Testis (tissue), 3 donors: ENCODE results near the gene RUNX1. TPM values are rescaled to one million over a fixed set of nuclear protein-coding genes. Genes with fewer than 3 reads are reported as not detected.

Source experiments
- DNase-seq: peaks from one replicate; pipeline ENCODE4 v3.0.0-alpha.2; 2019
- H3K27ac ChIP-seq, 2 donors: fragments of 200-600 bp; sonication (generic); one replicate each; pipeline ENCODE4 v1.5.1; 2019
- H3K27me3 ChIP-seq: fragments of 200-600 bp; sonication (generic); one replicate; pipeline ENCODE4 v1.5.1; 2019
- H3K36me3 ChIP-seq: fragments of 200-600 bp; sonication (generic); one replicate; pipeline ENCODE4 v1.5.1; 2017; ENCODE audit warnings: low read depth; ENCODE audit errors: missing control alignments
- H3K4me1 ChIP-seq: fragments of 200-600 bp; sonication (generic); one replicate; pipeline ENCODE4 v1.5.1; 2019
- H3K4me3 ChIP-seq, 2 donors: fragments of 200-600 bp; sonication (generic); one replicate each; pipeline ENCODE4 v1.5.1; 2017 to 2019
- H3K9me3 ChIP-seq: fragments of 200-600 bp; sonication (generic); one replicate; pipeline ENCODE4 v1.5.1; 2017
- CTCF ChIP-seq, 3 experiments: fragments of 450-650 bp in 2 of 3; fragments of 200-600 bp in 1 of 3; sonication (generic) in 1 of 3; IDR thresholded peaks; one replicate each; pipeline ENCODE4 v1.5.1; 2016 to 2019; ENCODE audit warnings: antibody characterized with exemption in 3 of 3, mild to moderate bottlenecking in 2 of 3, moderate library complexity in 1 of 3
- POLR2A ChIP-seq: fragments of 450-650 bp; IDR thresholded peaks from one replicate; pipeline ENCODE4 v1.6.1; 2017; ENCODE audit warnings: antibody characterized with exemption, mild to moderate bottlenecking, moderate library complexity
- WGBS, 2 donors: methylation state at CpG; one replicate each; pipeline ENCODE4 v1.1.5; 2018; 5-methylcytosine and 5-hydroxymethylcytosine counted together
- intact Hi-C: fragments of 100-400 bp; cut with DNase I; formaldehyde crosslinking; loops from one replicate; pipeline ENCODE4 v1.15.1; 2023; ENCODE audit warnings: low total_unique reads
- polyA plus RNA-seq: library from polyadenylated mRNA; stranded (reverse); fragments of 350-450 nt; fragmentation: Illumina TruSeq; extraction: RNeasy Lipid Tissue Mini Kit (QIAGEN cat#74804); gene quantifications from one replicate; pipeline ENCODE4 v1.2.3, GENCODE V29; 2014; ENCODE audit warnings: low read depth, low replicate concordance; ENCODE audit not compliant: insufficient read depth
- total RNA-seq, 2 donors: library from RNA; depleted of rRNA; stranded (reverse); fragments of >200 nt; gene quantifications; one replicate each; pipeline ENCODE4 v1.2.3, GENCODE V29; 2016

RUNX1 gene
- total and polyA plus RNA-seq, 3 donors from 2014 or later: 11.1 to 28.7 (median 24.3) TPM

GRCh38 chr21:34802180-34802899, 246.8 kb downstream of the RUNX1 start:
- 88 to 100% methylated on average over 1 of the region's 1 CpG for WGBS, 2 donors
- Histone ChIP-seq H3K27me3 (no peaks in the 10 kb centered on the region), H3K9me3 (no peaks in the 10 kb centered on the region), H3K4me3 (no peak overlapping the region), H3K36me3 (no peaks in the 10 kb centered on the region), H3K27ac (no peak overlapping the region), H3K4me1 (no peaks in the 10 kb centered on the region)
- TF ChIP-seq CTCF (IDR thresholded peaks at IDR 0.05) (no peak), POLR2A (no peak)
- no peak for DNase-seq
- intact Hi-C loops: no loop called here

GRCh38 chr21:34801519-34802132, 247.5 kb downstream of the RUNX1 start:
- H3K4me3 ChIP-seq: no peak overlapping the region
- no peaks in the 10 kb centered on the region for H3K4me1 ChIP-seq
- intact Hi-C loops: no loop called here
- TF ChIP-seq CTCF (IDR thresholded peaks at IDR 0.05): no peak
- TF ChIP-seq POLR2A: no peak
- H3K27me3 ChIP-seq: no peaks in the 10 kb centered on the region
- H3K9me3 ChIP-seq: no peaks in the 10 kb centered on the region
- WGBS, 2 donors: 60 to 72% methylated on average over 2 of the region's 2 CpGs
- no peak overlapping the region for H3K27ac ChIP-seq
- no peaks in the 10 kb centered on the region for H3K36me3 ChIP-seq
- DNase-seq: no peak

- no peaks in the 10 kb centered on the region for H3K36me3 ChIP-seq
- no peaks in the 10 kb centered on the region for H3K4me1 ChIP-seq
- H3K4me3 ChIP-seq: no peak overlapping the region
- H3K27ac ChIP-seq: no peak overlapping the region
- H3K27me3 ChIP-seq: no peaks in the 10 kb centered on the region
- no peak for DNase-seq
- intact Hi-C loops: no loop called here
- H3K9me3 ChIP-seq: no peaks in the 10 kb centered on the region
- 70 to 77% methylated on average over 7 of the region's 7 CpGs for WGBS, 2 donors
- TF ChIP-seq CTCF (IDR thresholded peaks at IDR 0.05) (no peak), POLR2A (no peak)
Observed at GRCh38 chr21:34800797-34801518, 248.1 kb downstream of the RUNX1 start.

GRCh38 chr21:34799092-34799491, 250.0 kb downstream of the RUNX1 start:
- intact Hi-C loops: no loop called here
- no peak for DNase-seq
- Histone ChIP-seq H3K36me3 (no peaks in the 10 kb centered on the region), H3K9me3 (no peaks in the 10 kb centered on the region), H3K4me3 (no peak overlapping the region), H3K4me1 (no peaks in the 10 kb centered on the region), H3K27me3 (no peaks in the 10 kb centered on the region), H3K27ac (no peak overlapping the region)
- 89 to 92% methylated on average over 6 of the region's 6 CpGs for WGBS, 2 donors
- TF ChIP-seq CTCF (IDR thresholded peaks at IDR 0.05): no peak
- TF ChIP-seq POLR2A: no peak
